ENCODE results near the gene LARGE1.

- no peak for TF ChIP-seq CTCF (conservative IDR thresholded peaks at IDR 0.05 in 1 of 2, IDR thresholded peaks at IDR 0.05 in 1 of 2; ENCODE audit: low read depth in 1 of 2, low read length in 2 of 2)
- no peak for TF ChIP-seq EZH2 (IDR thresholded peaks at IDR 0.05; ENCODE audit: low read length, missing control alignments)
Observed at GRCh38 chr22:33314316-33314715, 606.0 kb downstream of the LARGE1 start.

Data from fibroblast of lung (primary cell).